Panc1 (cell line): Measurements from ENCODE around the gene ATG10. TPM values are rescaled to one million over a fixed set of nuclear protein-coding genes. Genes with fewer than 3 reads are reported as not detected.
"Not testable (repeated sequence)": the region's sequence is repeated elsewhere in the genome, so short reads cannot be mapped to it uniquely, and the experiment has no call there.

ENCODE experiments used
- ATAC-seq: fragments of 200-7000 bp; cut with Tn5 transposase; 2 replicates; pipeline ENCODE4 v1.9.1; 2020; ENCODE audit warnings: mild to moderate bottlenecking, moderate library complexity
- BruUV-seq: library from RNA; stranded (reverse); fragments of 400-500 nt; replicated peaks from 2 replicates; lab custom pipeline; 2021; lab: Mats Ljungman, UMichigan
- CTCF ChIA-PET: fragments of 300-600 bp; sonication (Branson Sonifier 250); formaldehyde crosslinking; loops from one replicate; lab custom pipeline; 2022; ENCODE audit warnings: antibody characterized with exemption; lab: Charles Lee
- POLR2A ChIA-PET: fragments of 300-600 bp; sonication (Branson Sonifier 250); formaldehyde crosslinking; loops from one replicate; lab custom pipeline; 2022; ENCODE audit warnings: antibody characterized with exemption; lab: Charles Lee
- DNase-seq: peaks from one replicate; pipeline ENCODE4 v3.0.0-alpha.2; 2010; ENCODE audit warnings: low read depth, low spot score
- H3K27ac ChIP-seq: 2 replicates; pipeline ENCODE4 v1.5.1; 2011; ENCODE audit warnings: mild to moderate bottlenecking, low read length, inconsistent platforms
- H3K27me3 ChIP-seq: fragments of 200-500 bp; sonication (Bioruptor generic); 2 replicates; pipeline ENCODE4 v1.6.0; 2014; ENCODE audit warnings: low read length, inconsistent platforms; ENCODE audit not compliant: control insufficient read depth, insufficient read depth
- H3K36me3 ChIP-seq: fragments of 200-500 bp; sonication (Bioruptor generic); 2 replicates; pipeline ENCODE4 v1.5.1; 2014; ENCODE audit warnings: inconsistent platforms, mild to moderate bottlenecking, low read length, moderate library complexity; ENCODE audit not compliant: control insufficient read depth, insufficient read depth
- H3K4me1 ChIP-seq: 2 replicates; pipeline ENCODE4 v1.5.1; 2011; ENCODE audit warnings: inconsistent platforms, mild to moderate bottlenecking, low read length, moderate library complexity; ENCODE audit not compliant: control insufficient read depth, insufficient read depth
- H3K4me3 ChIP-seq, 2 experiments: 2 replicates each; pipeline ENCODE4 v1.5.1; 2011 to 2012; ENCODE audit warnings: low read depth in 2 of 2, low read length in 2 of 2, mild to moderate bottlenecking in 2 of 2, inconsistent platforms in 1 of 2, moderate library complexity in 1 of 2
- H3K9me3 ChIP-seq: fragments of 200-500 bp; sonication (Bioruptor generic); 2 replicates; pipeline ENCODE4 v1.5.1; 2014; ENCODE audit warnings: low read depth, mild to moderate bottlenecking, inconsistent platforms, low read length, moderate library complexity; ENCODE audit not compliant: control insufficient read depth, insufficient read depth
- CTCF ChIP-seq: fragments of 450-650 bp; IDR thresholded peaks from 2 replicates; pipeline ENCODE4 v1.5.1; 2017; ENCODE audit warnings: mild to moderate bottlenecking
- POLR2AphosphoS5 ChIP-seq: IDR thresholded peaks from 2 replicates; pipeline ENCODE4 v1.6.1; 2012; ENCODE audit warnings: mild to moderate bottlenecking, low read depth, low read length, moderate library complexity
- REST ChIP-seq, 2 experiments: IDR thresholded peaks; 2 replicates each; pipeline ENCODE4 v1.6.1; 2011 to 2012; ENCODE audit warnings: low read depth in 2 of 2, control low read depth in 1 of 2, low read length in 1 of 2, mild to moderate bottlenecking in 1 of 2, moderate library complexity in 1 of 2; ENCODE audit not compliant: insufficient read depth in 1 of 2
- SIN3A ChIP-seq: IDR thresholded peaks from 2 replicates; pipeline ENCODE4 v1.6.1; 2012; ENCODE audit warnings: low read depth, mild to moderate bottlenecking, low read length, moderate library complexity, borderline replicate concordance; ENCODE audit not compliant: insufficient read depth
- TCF7L2 ChIP-seq: IDR thresholded peaks from 2 replicates; pipeline ENCODE4 v1.6.1; 2011; ENCODE audit warnings: mild to moderate bottlenecking, low read depth, low read length, inconsistent platforms
- in situ Hi-C: cut with HindIII; loops from 2 replicates; pipeline ENCODE4 v1.10.0; 2016; ENCODE audit warnings: low sequenced_read_pairs, low pct_unique_long_range_greater_than_20kb
- intact Hi-C: fragments of 100-400 bp; cut with micrococcal nuclease; formaldehyde crosslinking; loops from one replicate; pipeline ENCODE4 v1.10.0; 2022; ENCODE audit not compliant: unreplicated experiment
- total RNA-seq: library from RNA; stranded (reverse); gene quantifications from one replicate; pipeline ENCODE4 v1.2.1, GENCODE V29; 2021; ENCODE audit not compliant: unreplicated experiment

The ATG10 gene
- total RNA-seq, 1 experiment from 2014 or later: 14.0 TPM

GRCh38 chr5:82011761-82012160 is 39.9 kb downstream of the ATG10 start:
- CTCF ChIA-PET: no interaction called here
- POLR2A ChIA-PET: no interaction called here
- no peaks in the 10 kb centered on the region for H3K9me3 ChIP-seq
- no peak overlapping the region for H3K27ac ChIP-seq
- H3K36me3 ChIP-seq: no peaks in the 10 kb centered on the region
- H3K4me1 ChIP-seq: no peaks in the 10 kb centered on the region
- no peak for TF ChIP-seq POLR2AphosphoS5
- TF ChIP-seq CTCF: no peak
- no peak for TF ChIP-seq SIN3A
- no peak for TF ChIP-seq TCF7L2
- no peak for TF ChIP-seq REST (IDR thresholded peaks at IDR 0.05; ENCODE audit: insufficient read depth in 1 of 2, low read depth in 2 of 2, low read length in 1 of 2)
- no peaks in the 10 kb centered on the region for H3K27me3 ChIP-seq
- no peak overlapping the region for H3K4me3 ChIP-seq
- no peak for ATAC-seq
- BruUV-seq: no TSS peak
- in situ Hi-C loops: no loop called here
- intact Hi-C loops: no loop called here
- no peak for DNase-seq

DNA sequence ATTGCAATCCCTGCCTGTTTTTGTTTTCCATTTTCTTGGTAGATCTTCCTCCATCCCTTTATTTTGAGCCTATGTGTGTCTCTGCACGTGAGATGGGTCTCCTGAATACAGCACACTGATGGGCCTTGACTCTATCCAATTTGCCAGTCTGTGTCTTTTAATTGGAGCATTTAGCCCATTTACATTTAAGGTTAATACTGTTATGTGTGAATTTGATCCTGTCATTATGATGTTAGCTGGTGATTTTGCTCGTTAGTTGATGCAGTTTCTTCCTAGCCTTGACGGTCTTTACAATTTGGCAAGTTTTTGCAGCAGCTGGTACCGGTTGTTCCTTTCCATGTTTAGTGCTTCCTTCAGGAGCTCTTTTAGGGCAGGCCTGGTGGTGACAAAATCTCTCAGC is 42.8 kb downstream of the ATG10 start:
- in situ Hi-C loops, POLR2A ChIA-PET: not testable (repeated sequence)

GRCh38 chr5:82018462-82018861 is 46.6 kb downstream of the ATG10 start:
- H3K9me3 ChIP-seq: no peaks in the 10 kb centered on the region
- no peaks in the 10 kb centered on the region for H3K27me3 ChIP-seq
- DNase-seq: no peak
- in situ Hi-C loops (no loop called here), intact Hi-C loops (no loop called here)
- TF ChIP-seq TCF7L2: no peak
- no peak for TF ChIP-seq SIN3A
- no peak for TF ChIP-seq POLR2AphosphoS5
- no peak for TF ChIP-seq CTCF
- no peak for TF ChIP-seq REST (IDR thresholded peaks at IDR 0.05; ENCODE audit: insufficient read depth in 1 of 2, low read depth in 2 of 2, low read length in 1 of 2)
- H3K4me1 ChIP-seq: no peaks in the 10 kb centered on the region
- H3K27ac ChIP-seq: no peak overlapping the region
- H3K36me3 ChIP-seq: no peaks in the 10 kb centered on the region
- H3K4me3 ChIP-seq: no peak overlapping the region
- POLR2A ChIA-PET: no interaction called here
- CTCF ChIA-PET: no interaction called here
- BruUV-seq: no TSS peak
- no peak for ATAC-seq

More for the DNA sequence above, 42.8 kb downstream of the ATG10 start:
- CTCF ChIA-PET, H3K9me3 ChIP-seq, H3K27ac ChIP-seq, ATAC-seq, H3K4me3 ChIP-seq, intact Hi-C loops, H3K27me3 ChIP-seq, H3K4me1 ChIP-seq, DNase-seq, BruUV-seq, H3K36me3 ChIP-seq: not testable (repeated sequence)
